ENCODE data around the gene PNMT.

PNMT gene

GRCh38 chr17:39653662-39654331, 14.5 kb upstream of the PNMT start:
- DNase-seq: peak; percentile 71

GRCh38 chr17:39655105-39655504, 13.1 kb upstream of the PNMT start:
- DNase-seq: no peak

GRCh38 chr17:39658346-39658745, 9.9 kb upstream of the PNMT start:
- DNase-seq: no peak

- no peak for DNase-seq
These were observed 9.5 kb upstream of the PNMT start for GRCh38 chr17:39658760-39659159.

- peak; percentile 20 for DNase-seq
These were observed 8.8 kb upstream of the PNMT start for GRCh38 chr17:39659279-39660010.

GRCh38 chr17:39660011-39660360, 8.3 kb upstream of the PNMT start:
- DNase-seq: no peak

- DNase-seq: no peak
These were observed 7.6 kb upstream of the PNMT start for GRCh38 chr17:39660397-39661385.

GRCh38 chr17:39661744-39662541, 6.3 kb upstream of the PNMT start:
- DNase-seq: no peak

GRCh38 chr17:39662551-39663339, 5.5 kb upstream of the PNMT start:
- DNase-seq: no peak

GRCh38 chr17:39663340-39663687, 4.9 kb upstream of the PNMT start:
- DNase-seq: no peak

- no peak for DNase-seq
These were observed 4.3 kb upstream of the PNMT start for GRCh38 chr17:39663688-39664580.

GRCh38 chr17:39664581-39665561, 3.4 kb upstream of the PNMT start, which contains the start of gene TCAP:
Gene TCAP, plus strand, starts transcription at chr17:39665349. Its CDS starts 11 bp downstream, at chr17:39665360.
- DNase-seq: no peak

GRCh38 chr17:39665642-39666224, 2.5 kb upstream of the PNMT start:
- peak; percentile 50 for DNase-seq

GRCh38 chr17:39666231-39666600, 2.0 kb upstream of the PNMT start:
- peak; percentile 59 for DNase-seq

- DNase-seq: peak; percentile 59
These were observed 1.5 kb upstream of the PNMT start for GRCh38 chr17:39666601-39667261.

- DNase-seq: no peak
These were observed 850 bp upstream of the PNMT start for GRCh38 chr17:39667262-39667944.

- no peak for DNase-seq
These were observed 1.9 kb downstream of the PNMT start for GRCh38 chr17:39669897-39670735.

Measured in midbrain (tissue), 1 donor.